HepG2 (cell line): ENCODE results near the gene NAIF1. TPM values are rescaled to one million over a fixed set of nuclear protein-coding genes. Genes with fewer than 3 reads are reported as not detected.

Experiments used
- AKAP8 ChIP-seq: sonication (generic); formaldehyde crosslinking; IDR thresholded peaks from 2 replicates; pipeline ENCODE4 v1.5.1; 2020; ENCODE audit warnings: mild to moderate bottlenecking, missing genetic modification reagents
- HNRNPLL ChIP-seq: fragments of 200-400 bp; formaldehyde crosslinking; IDR thresholded peaks from 2 replicates; pipeline ENCODE4 v1.6.1; 2017; ENCODE audit warnings: mild to moderate bottlenecking, low read depth, low read length; ENCODE audit not compliant: poor library complexity, severe bottlenecking
- HNRNPUL1 ChIP-seq: fragments of 200-400 bp; formaldehyde crosslinking; IDR thresholded peaks from 2 replicates; pipeline ENCODE4 v1.6.1; 2017; ENCODE audit warnings: low read depth, mild to moderate bottlenecking, low read length, moderate library complexity
- MEF2D ChIP-seq: sonication (generic); formaldehyde crosslinking; IDR thresholded peaks from 2 replicates; pipeline ENCODE4 v1.5.1; 2020; ENCODE audit warnings: mild to moderate bottlenecking, missing genetic modification reagents
- NFE2L1 ChIP-seq: sonication (generic); formaldehyde crosslinking; IDR thresholded peaks from 2 replicates; pipeline ENCODE4 v1.4.0; 2020; ENCODE audit warnings: missing genetic modification reagents, mild to moderate bottlenecking, borderline replicate concordance
- PAF1 ChIP-seq: IDR thresholded peaks from 2 replicates; pipeline ENCODE4 v1.6.1; 2016; ENCODE audit warnings: missing genetic modification reagents, missing compliant biosample characterization
- SMAD9 ChIP-seq: sonication (generic); formaldehyde crosslinking; IDR thresholded peaks from 2 replicates; pipeline ENCODE4 v1.5.1; 2020; ENCODE audit warnings: mild to moderate bottlenecking, missing genetic modification reagents
- ZNF230 ChIP-seq: sonication (generic); formaldehyde crosslinking; IDR thresholded peaks from 2 replicates; pipeline ENCODE4 v1.4.0; 2020; ENCODE audit warnings: mild to moderate bottlenecking, missing genetic modification reagents
- ZNF274 ChIP-seq: sonication (generic); formaldehyde crosslinking; IDR thresholded peaks from 2 replicates; pipeline ENCODE4 v1.5.1; 2020; ENCODE audit warnings: mild to moderate bottlenecking, missing genetic modification reagents
- ZNF547 ChIP-seq: sonication (generic); formaldehyde crosslinking; IDR thresholded peaks from 2 replicates; pipeline ENCODE4 v1.5.1; 2020; ENCODE audit warnings: mild to moderate bottlenecking, missing genetic modification reagents
- ZNF687 ChIP-seq: sonication (generic); formaldehyde crosslinking; IDR thresholded peaks from 2 replicates; pipeline ENCODE4 v1.5.1; 2020; ENCODE audit warnings: mild to moderate bottlenecking, missing genetic modification reagents, moderate library complexity
- ZNF7 ChIP-seq: IDR thresholded peaks from 2 replicates; pipeline ENCODE4 v1.6.1; 2016; ENCODE audit warnings: missing biosample characterization, missing genetic modification reagents
- ZNF878 ChIP-seq: sonication (generic); formaldehyde crosslinking; IDR thresholded peaks from 2 replicates; pipeline ENCODE4 v1.8.1; 2023; ENCODE audit warnings: mild to moderate bottlenecking, missing genetic modification reagents, moderate library complexity
- polyA plus RNA-seq, 8 experiments: library from polyadenylated mRNA; depleted of rRNA in 3 of 8; stranded (reverse) in 7 of 8; unstranded in 1 of 8; fragments of >200 nt; fragmentation: Illumina TruSeq in 4 of 8; extraction: Trizol in 4 of 8; gene quantifications; 2 replicates each; pipeline versions ENCODE4 v1.2.1 to v1.2.3, GENCODE V29; 2011 to 2016; ENCODE audit warnings: low read depth in 4 of 8, missing spikeins in 1 of 8, mixed read lengths in 1 of 8; ENCODE audit not compliant: insufficient read depth in 1 of 8
- total RNA-seq, 5 experiments: library from RNA; depleted of rRNA; stranded (reverse); fragments of >200 nt; fragmentation: Illumina TruSeq; extraction: Trizol; gene quantifications; 2 replicates each; pipeline ENCODE4 v1.2.3, GENCODE V29; 2016; ENCODE audit warnings: low read depth in 1 of 5
- TF ChIP-seq, protein P1 (sequence below): sonication (generic); formaldehyde crosslinking; conservative IDR thresholded peaks from 2 replicates; pipeline ENCODE4 v1.5.0; 2020; ENCODE audit warnings: missing genetic modification reagents
- TF ChIP-seq, protein P2 (sequence below): sonication (generic); formaldehyde crosslinking; IDR thresholded peaks from 2 replicates; pipeline ENCODE4 v1.9.0; 2021; ENCODE audit warnings: missing genetic modification reagents, borderline replicate concordance
- TF ChIP-seq, protein P3 (sequence below): fragments of 450-650 bp; IDR thresholded peaks from 2 replicates; pipeline ENCODE4 v1.6.1; 2016

The NAIF1 gene
- total and polyA plus RNA-seq, 2 of the 13 experiments (the other 11 are each of a cell fraction or from before 2014, with no cell fraction given), result 6.0 to 6.9 TPM

- no peak for TF ChIP-seq PAF1 (CRISPR knock-in tag)
- TF ChIP-seq MEF2D (CRISPR knock-in tag), result no peak
- TF ChIP-seq, protein P1, sequence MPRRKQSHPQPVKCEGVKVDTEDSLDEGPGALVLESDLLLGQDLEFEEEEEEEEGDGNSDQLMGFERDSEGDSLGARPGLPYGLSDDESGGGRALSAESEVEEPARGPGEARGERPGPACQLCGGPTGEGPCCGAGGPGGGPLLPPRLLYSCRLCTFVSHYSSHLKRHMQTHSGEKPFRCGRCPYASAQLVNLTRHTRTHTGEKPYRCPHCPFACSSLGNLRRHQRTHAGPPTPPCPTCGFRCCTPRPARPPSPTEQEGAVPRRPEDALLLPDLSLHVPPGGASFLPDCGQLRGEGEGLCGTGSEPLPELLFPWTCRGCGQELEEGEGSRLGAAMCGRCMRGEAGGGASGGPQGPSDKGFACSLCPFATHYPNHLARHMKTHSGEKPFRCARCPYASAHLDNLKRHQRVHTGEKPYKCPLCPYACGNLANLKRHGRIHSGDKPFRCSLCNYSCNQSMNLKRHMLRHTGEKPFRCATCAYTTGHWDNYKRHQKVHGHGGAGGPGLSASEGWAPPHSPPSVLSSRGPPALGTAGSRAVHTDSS (CRISPR knock-in tag), result no peak
- TF ChIP-seq AKAP8 (CRISPR knock-in tag), result 0 out of 2 replicates have a peak, but pooled peaks have one; percentile 5
- no peak for TF ChIP-seq HNRNPUL1
- TF ChIP-seq, protein P2, sequence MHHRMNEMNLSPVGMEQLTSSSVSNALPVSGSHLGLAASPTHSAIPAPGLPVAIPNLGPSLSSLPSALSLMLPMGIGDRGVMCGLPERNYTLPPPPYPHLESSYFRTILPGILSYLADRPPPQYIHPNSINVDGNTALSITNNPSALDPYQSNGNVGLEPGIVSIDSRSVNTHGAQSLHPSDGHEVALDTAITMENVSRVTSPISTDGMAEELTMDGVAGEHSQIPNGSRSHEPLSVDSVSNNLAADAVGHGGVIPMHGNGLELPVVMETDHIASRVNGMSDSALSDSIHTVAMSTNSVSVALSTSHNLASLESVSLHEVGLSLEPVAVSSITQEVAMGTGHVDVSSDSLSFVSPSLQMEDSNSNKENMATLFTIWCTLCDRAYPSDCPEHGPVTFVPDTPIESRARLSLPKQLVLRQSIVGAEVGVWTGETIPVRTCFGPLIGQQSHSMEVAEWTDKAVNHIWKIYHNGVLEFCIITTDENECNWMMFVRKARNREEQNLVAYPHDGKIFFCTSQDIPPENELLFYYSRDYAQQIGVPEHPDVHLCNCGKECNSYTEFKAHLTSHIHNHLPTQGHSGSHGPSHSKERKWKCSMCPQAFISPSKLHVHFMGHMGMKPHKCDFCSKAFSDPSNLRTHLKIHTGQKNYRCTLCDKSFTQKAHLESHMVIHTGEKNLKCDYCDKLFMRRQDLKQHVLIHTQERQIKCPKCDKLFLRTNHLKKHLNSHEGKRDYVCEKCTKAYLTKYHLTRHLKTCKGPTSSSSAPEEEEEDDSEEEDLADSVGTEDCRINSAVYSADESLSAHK (CRISPR knock-in tag), result no peak
- TF ChIP-seq HNRNPLL, result peak; percentile 6
- TF ChIP-seq NFE2L1 (CRISPR knock-in tag), result no peak
- TF ChIP-seq ZNF547 (CRISPR knock-in tag), result peak; percentile 48; the same call in 1 of the 2 replicates
- TF ChIP-seq ZNF274, result 0 out of 2 replicates have a peak, but pooled peaks have one; percentile 51
- TF ChIP-seq SMAD9 (CRISPR knock-in tag), result no peak
- TF ChIP-seq, protein P3, sequence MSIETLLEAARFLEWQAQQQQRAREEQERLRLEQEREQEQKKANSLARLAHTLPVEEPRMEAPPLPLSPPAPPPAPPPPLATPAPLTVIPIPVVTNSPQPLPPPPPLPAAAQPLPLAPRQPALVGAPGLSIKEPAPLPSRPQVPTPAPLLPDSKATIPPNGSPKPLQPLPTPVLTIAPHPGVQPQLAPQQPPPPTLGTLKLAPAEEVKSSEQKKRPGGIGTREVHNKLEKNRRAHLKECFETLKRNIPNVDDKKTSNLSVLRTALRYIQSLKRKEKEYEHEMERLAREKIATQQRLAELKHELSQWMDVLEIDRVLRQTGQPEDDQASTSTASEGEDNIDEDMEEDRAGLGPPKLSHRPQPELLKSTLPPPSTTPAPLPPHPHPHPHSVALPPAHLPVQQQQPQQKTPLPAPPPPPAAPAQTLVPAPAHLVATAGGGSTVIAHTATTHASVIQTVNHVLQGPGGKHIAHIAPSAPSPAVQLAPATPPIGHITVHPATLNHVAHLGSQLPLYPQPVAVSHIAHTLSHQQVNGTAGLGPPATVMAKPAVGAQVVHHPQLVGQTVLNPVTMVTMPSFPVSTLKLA, result no peak
- no peak for TF ChIP-seq ZNF7 (CRISPR knock-in tag)
- TF ChIP-seq ZNF687 (CRISPR knock-in tag), result peak; percentile 28; the same call in 1 of the 2 replicates
- TF ChIP-seq ZNF878, result no peak
- TF ChIP-seq ZNF230 (CRISPR knock-in tag), result no peak
- TF ChIP-seq, all 625 proteins: peak for 6
Measured at GRCh38 chr9:128105538-128106175, 38.5 kb upstream of the NAIF1 start (continued).
